Parathyroid adenoma (tissue), 2 donors: Measurements from ENCODE around the gene CTXN1.

Experiments used
- H2AFZ ChIP-seq: fragments of 300-600 bp; sonication (generic); one replicate; pipeline ENCODE4 v1.7.0; 2017; ENCODE audit warnings: antibody characterized with exemption, mild to moderate bottlenecking
- H3K27ac ChIP-seq: fragments of 300-600 bp; sonication (generic); one replicate; pipeline ENCODE4 v1.7.0; 2017
- H3K27me3 ChIP-seq: fragments of 300-600 bp; sonication (generic); one replicate; pipeline ENCODE4 v1.7.0; 2017; ENCODE audit warnings: low read length; ENCODE audit not compliant: control insufficient read depth, insufficient read depth
- H3K36me3 ChIP-seq: fragments of 300-600 bp; sonication (generic); one replicate; pipeline ENCODE4 v1.7.0; 2017; ENCODE audit warnings: low read length; ENCODE audit not compliant: control insufficient read depth, insufficient read depth
- H3K4me1 ChIP-seq: fragments of 300-600 bp; sonication (generic); one replicate; pipeline ENCODE4 v1.7.0; 2017; ENCODE audit warnings: control low read depth
- H3K4me2 ChIP-seq: fragments of 300-600 bp; sonication (generic); one replicate; pipeline ENCODE4 v1.7.0; 2017; ENCODE audit warnings: low read length
- H3K4me3 ChIP-seq: fragments of 300-600 bp; sonication (generic); one replicate; pipeline ENCODE4 v1.7.0; 2017; ENCODE audit warnings: low read depth, low read length
- H3K79me2 ChIP-seq: fragments of 300-600 bp; sonication (generic); one replicate; pipeline ENCODE4 v1.7.0; 2017; ENCODE audit warnings: control low read depth
- H3K9ac ChIP-seq: fragments of 300-600 bp; sonication (generic); one replicate; pipeline ENCODE4 v1.7.0; 2017; ENCODE audit warnings: mild to moderate bottlenecking
- H3K9me3 ChIP-seq: fragments of 300-600 bp; sonication (generic); one replicate; pipeline ENCODE4 v1.7.0; 2017; ENCODE audit warnings: low read length; ENCODE audit not compliant: control insufficient read depth
- CTCF ChIP-seq: fragments of 300-600 bp; sonication (generic); IDR thresholded peaks from one replicate; pipeline ENCODE4 v1.7.0; 2017; ENCODE audit warnings: antibody characterized with exemption, mild to moderate bottlenecking
- donor health status: primary hyperparathyroidism.

CTXN1 gene

GRCh38 chr19:7910321-7911161, 15.4 kb downstream of the CTXN1 start:
- no peak overlapping the region for H3K4me2 ChIP-seq
- no peak overlapping the region for H3K4me3 ChIP-seq
- no peaks in the 10 kb centered on the region for H3K36me3 ChIP-seq
- H3K9ac ChIP-seq: no peak overlapping the region
- no peak overlapping the region for H3K27ac ChIP-seq
- TF ChIP-seq CTCF: no peak
- no peaks in the 10 kb centered on the region for H3K9me3 ChIP-seq
- peaks cover 23% of the 10 kb centered on the region for H3K79me2 ChIP-seq
- no peak overlapping the region for H2AFZ ChIP-seq
- peaks cover 6% of the 10 kb centered on the region for H3K4me1 ChIP-seq
- no peaks in the 10 kb centered on the region for H3K27me3 ChIP-seq

- H3K9ac ChIP-seq: no peak overlapping the region
- H2AFZ ChIP-seq: no peak overlapping the region
- H3K36me3 ChIP-seq: no peaks in the 10 kb centered on the region
- no peak overlapping the region for H3K27ac ChIP-seq
- H3K4me3 ChIP-seq: no peak overlapping the region
- H3K79me2 ChIP-seq: peaks cover 31% of the 10 kb centered on the region
- peaks cover 13% of the 10 kb centered on the region for H3K4me1 ChIP-seq
- H3K9me3 ChIP-seq: no peaks in the 10 kb centered on the region
- TF ChIP-seq CTCF: no peak
- H3K27me3 ChIP-seq: no peaks in the 10 kb centered on the region
- no peak overlapping the region for H3K4me2 ChIP-seq
Measured at GRCh38 chr19:7909471-7910067, 16.4 kb downstream of the CTXN1 start.

- no peaks in the 10 kb centered on the region for H3K36me3 ChIP-seq
- no peak overlapping the region for H2AFZ ChIP-seq
- no peak for TF ChIP-seq CTCF
- no peak overlapping the region for H3K9ac ChIP-seq
- no peak overlapping the region for H3K4me3 ChIP-seq
- H3K79me2 ChIP-seq: peaks cover 37% of the 10 kb centered on the region
- H3K27ac ChIP-seq: no peak overlapping the region
- peaks cover 13% of the 10 kb centered on the region for H3K4me1 ChIP-seq
- H3K9me3 ChIP-seq: no peaks in the 10 kb centered on the region
- H3K4me2 ChIP-seq: no peak overlapping the region
- no peaks in the 10 kb centered on the region for H3K27me3 ChIP-seq
Measured at GRCh38 chr19:7908742-7909461, 17.0 kb downstream of the CTXN1 start.

- Histone ChIP-seq H3K79me2 (peaks cover 37% of the 10 kb centered on the region), H3K36me3 (no peaks in the 10 kb centered on the region), H3K9me3 (no peaks in the 10 kb centered on the region), H3K4me1 (peaks cover 13% of the 10 kb centered on the region), H3K27me3 (no peaks in the 10 kb centered on the region), H3K4me2 (no peak overlapping the region), H3K9ac (no peak overlapping the region), H3K4me3 (no peak overlapping the region), H3K27ac (no peak overlapping the region), H2AFZ (no peak overlapping the region)
- TF ChIP-seq CTCF: no peak
Measured at GRCh38 chr19:7908078-7908699, 17.7 kb downstream of the CTXN1 start.
